Measurements from ENCODE around the gene ABHD17C.

ABHD17C gene

DNA sequence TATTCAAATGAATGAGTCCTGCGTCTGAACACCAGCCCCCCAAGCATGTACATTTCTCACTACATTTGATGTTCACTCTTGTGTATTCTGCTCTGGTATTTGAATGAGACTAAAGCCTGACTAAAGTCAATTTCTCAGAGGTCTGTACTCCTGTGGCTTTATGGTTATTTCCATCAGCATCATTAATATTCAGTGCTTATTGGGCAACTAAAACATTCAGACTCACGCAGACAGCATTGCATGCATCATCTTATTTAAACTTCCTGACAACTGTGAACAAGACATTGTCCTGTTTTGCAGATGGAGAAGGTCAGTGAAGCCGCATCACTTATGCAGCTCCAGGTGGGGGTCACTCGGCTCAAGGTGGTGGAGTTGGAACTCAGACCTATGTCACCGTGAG lies 95.1 kb downstream of the ABHD17C start:
- no peak for DNase-seq

DNA sequence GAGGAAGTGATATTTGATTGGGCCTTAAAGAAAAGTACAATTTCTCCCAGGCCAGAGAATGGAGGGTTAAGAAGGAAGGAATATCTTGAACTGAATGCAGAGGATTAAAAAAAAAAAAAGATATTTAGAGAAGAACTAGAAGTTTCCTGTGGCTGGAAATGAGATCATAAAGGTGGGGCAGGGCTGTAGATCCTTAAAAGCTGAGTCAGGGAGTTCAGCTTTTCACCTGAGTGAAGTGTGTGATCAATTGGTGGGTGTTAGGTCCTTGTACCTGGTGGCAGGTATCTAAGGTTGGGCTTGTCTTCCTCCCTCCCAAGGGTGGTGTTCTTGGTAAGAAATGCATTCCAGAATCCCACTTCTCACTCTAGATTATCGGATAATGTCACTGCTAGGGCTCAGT lies 95.9 kb downstream of the ABHD17C start:
- DNase-seq: no peak

DNA sequence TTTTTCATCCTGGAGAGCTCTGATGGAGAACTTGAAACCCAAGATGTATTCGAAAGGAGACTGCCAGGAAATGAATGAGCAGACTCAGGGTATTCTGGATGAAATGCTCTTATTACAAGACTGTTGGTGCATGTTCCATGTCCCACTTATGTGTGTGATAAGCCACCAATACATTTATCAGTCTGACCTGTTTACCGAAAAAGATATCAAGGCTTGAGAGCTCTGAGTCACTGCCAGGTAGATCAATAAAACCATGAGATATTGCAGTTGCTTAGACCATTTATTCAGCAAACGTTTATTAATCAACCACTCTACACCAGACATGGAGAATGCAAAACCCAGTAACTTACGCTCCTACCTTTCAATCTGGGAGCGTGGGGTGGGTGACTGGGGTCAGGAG lies 101.3 kb downstream of the ABHD17C start:
- no peak for DNase-seq

DNA sequence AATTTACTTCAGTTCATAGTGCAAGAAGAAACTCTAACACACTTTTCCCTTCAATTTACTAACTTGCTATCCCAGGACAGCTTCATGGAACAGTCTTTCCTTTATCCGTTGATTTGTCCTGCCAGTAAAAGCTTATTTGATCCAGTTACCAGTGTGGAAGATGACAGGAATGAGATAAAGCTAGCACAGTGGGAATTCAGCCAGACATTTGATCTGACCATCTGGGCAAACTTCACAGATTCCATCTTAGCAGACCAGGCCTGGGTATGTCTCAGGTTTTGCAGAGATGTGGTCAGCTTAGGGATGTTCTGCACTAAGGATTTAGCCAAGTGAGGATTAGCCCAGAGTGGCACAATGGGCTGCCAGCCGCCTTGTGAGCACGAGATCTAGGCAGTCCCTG lies 103.8 kb downstream of the ABHD17C start:
- no peak for DNase-seq

DNA sequence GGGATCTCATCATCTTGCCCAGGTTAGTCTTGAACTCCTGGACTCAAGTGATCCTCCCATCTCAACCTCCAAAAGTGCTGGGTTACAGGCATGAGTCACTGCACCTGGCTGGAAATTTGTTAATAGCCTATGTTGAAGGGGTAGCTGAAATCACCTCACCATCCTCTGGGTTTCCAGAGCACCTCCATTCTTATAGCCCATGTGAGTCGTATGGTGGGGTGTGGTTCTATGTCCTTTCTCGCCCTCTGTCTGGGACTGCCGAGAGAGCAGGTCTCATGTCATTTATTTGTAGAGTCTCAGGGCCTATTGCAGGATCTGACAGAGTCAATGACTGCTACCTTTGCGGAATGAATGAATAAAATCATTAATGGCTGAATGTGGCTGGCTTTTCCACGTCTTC lies 105.0 kb downstream of the ABHD17C start:
- DNase-seq: no peak

DNA sequence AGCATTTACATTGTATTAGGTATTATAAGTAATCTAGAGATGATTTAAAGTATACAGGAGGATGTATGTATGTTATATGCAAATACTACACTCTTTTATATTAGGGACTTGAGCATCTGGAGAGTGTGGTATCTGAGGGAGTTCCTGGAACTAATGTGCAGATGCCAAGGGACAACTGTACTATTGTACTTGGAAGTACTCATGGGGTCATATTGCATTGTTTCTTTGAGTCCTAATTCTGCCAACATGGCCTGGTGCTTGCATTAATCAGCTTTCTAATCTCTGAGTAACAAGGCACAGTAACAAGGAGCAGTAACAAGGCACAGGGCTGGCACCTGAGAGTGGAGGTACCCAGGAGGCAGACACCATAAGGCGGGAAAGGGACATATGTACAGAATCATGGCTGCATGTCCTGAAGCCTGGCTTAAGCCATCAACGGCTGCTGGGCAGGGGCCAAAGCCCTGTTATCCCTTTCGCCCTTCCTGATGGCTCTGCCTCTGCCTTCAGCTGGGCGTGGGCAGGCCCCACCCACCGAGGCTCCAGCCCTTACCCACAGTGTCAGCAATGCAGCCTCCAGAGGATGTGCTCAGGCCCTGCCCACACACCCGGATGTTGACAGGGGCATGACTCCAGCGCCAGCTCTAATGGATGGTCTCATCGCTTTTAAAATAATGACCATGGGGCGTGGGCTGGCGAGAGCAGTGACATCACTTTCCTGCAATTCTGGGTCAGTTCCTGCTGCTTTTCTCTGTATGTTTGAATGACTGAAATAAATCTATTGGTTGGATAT lies 107.0 kb downstream of the ABHD17C start:
- no peak for DNase-seq

DNA sequence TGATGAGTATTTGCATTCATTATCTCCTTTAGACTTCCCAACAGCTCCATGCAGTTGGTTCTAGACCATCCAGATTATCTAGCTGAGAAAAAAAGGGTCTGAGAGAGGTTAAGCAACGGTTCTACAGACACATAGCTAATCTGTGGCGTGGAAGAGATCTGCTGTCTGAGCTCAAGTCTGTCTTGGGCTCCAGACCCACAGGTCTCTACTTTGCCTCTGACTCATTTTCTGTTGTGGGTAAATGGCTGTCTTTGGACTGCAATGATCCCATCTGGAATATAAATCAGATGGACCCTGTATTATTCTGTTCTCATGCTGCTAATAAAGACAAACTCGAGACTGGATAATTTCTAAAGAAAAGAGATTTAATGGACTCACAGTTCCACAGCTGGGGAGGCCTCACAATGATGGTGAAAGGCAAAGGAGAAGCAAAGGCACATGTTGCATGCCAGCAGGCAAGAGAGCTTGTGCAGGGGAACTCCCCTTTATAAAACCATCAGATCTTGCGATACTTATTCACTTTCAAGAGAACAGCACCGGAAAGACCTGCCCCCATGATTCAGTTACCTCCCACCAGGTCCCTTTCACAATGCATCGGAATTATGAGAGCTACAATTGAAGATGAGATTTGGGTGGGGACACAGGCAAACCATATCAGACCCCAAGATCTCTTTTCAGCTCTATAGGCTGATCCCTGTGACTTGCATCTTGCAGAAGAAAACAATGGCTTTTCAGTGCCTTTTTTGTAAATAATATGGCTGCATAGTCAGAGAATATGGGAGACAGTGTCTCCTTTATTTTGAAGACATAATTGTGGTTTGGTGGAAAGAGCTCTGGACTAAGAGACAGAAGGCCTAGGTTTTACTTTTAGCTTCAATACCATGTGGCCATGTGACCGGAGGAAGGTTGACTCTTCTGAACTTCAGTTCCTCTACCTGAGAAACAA lies 108.7 kb downstream of the ABHD17C start:
- no peak for DNase-seq

DNA sequence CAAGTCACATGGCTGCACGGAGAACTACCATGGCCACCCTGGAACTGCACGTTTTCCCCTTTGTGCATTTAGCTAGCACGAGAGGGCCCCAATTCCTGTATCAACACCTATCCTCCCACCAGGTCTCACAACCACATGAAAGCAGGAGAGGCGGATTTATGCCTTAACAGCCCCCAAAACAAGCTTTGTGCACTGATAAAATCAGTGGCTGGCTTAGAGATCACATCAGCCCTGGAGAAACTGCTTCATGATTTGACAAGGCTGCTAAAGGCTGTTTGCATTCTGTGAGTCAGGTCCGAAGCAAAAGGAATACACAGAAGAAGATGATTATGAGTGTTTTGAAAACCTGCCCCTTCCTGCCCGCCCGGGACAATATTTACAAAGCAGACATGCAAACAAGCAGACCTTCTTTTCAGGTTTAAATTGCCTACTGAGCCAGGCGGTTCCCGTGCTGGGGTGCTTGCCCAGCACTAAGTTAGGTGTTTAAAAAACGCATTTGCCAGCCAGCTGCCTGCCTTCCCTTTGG lies 109.9 kb downstream of the ABHD17C start:
- no peak for DNase-seq
